DMS79 treated with DMSO at 0.1 percent for 48 hours (cell line): ENCODE results near the gene LMF2.
"Not testable (repeated sequence)": the region's sequence is repeated elsewhere in the genome, so short reads cannot be mapped to it uniquely, and the experiment has no call there.

ENCODE experiments used
- DNase-seq: peaks from one replicate; lab custom pipeline; 2025; lab: John Stamatoyannopoulos, UW

LMF2 gene

DNA sequence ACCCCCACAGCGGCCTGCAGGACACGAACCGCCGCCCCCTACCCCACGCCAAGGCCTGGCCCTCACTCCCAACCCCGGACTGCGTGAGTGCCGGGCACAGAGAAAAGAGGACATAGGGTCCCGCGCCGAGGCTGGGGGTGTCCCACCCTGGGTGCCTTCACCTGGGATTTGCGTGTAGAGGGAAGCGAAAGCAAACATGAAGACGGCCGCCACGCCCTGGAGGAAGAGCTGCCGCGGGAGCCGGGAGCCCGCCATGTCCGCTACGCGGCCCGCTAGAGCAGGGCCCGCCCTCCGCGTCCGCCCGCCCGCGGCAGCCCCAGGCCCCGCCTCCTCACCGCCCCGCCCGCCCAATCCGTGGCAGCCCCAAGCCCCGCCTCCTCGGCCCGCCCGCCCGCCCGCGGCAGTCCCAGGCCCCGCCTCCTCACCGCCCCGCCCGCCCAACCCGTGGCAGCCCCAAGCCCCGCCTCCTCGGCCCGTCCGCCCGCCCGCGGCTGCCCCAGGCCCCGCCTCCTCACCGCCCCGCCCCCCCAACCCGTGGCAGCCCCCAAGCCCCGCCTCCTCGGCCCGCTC is at the start of gene LMF2:
LMF2 (minus strand) TSS at position 282 of the 570 bp plus-strand sequence; CDS start at position 255, 27 bp downstream.
- DNase-seq = peak; percentile 69

- DNase-seq = no peak
These were observed 49.2 kb upstream of the LMF2 start for GRCh38 chr22:50556703-50557102.

GRCh38 chr22:50553310-50553709 is 45.8 kb upstream of the LMF2 start:
- DNase-seq = no peak

- no peak for DNase-seq
These were observed 43.8 kb upstream of the LMF2 start for GRCh38 chr22:50551160-50551752.

GRCh38 chr22:50550395-50550794 is 42.9 kb upstream of the LMF2 start:
- DNase-seq = no peak

DNA sequence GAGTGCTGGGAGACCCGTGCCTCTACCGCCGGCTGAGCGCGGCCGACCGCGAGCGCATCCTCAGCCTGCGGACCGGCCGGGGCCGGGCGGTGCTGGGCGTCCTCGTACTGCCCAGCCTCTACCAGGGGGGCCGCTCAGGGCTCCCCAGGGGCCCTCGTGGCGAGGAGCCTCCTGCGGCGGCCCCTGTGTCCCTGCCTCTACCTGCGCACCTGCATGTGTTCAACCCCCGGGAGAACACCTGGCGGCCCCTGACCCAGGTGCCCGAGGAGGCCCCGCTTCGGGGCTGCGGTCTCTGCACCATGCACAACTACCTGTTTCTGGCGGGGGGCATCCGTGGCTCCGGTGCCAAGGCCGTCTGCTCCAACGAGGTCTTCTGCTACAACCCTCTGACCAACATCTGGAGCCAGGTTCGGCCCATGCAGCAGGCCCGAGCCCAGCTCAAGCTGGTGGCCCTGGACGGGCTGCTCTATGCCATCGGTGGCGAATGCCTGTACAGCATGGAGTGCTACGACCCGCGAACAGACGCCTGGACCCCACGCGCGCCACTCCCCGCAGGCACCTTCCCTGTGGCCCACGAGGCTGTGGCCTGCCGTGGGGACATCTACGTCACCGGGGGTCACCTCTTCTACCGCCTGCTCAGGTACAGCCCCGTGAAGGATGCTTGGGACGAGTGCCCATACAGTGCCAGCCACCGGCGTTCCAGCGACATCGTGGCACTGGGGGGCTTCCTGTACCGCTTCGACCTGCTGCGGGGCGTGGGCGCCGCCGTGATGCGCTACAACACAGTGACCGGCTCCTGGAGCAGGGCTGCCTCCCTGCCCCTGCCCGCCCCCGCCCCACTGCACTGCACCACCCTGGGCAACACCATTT is 41.7 kb upstream of the LMF2 start:
- DNase-seq = no peak

- DNase-seq = no peak
These were observed 40.8 kb upstream of the LMF2 start for GRCh38 chr22:50548040-50548920.

DNA sequence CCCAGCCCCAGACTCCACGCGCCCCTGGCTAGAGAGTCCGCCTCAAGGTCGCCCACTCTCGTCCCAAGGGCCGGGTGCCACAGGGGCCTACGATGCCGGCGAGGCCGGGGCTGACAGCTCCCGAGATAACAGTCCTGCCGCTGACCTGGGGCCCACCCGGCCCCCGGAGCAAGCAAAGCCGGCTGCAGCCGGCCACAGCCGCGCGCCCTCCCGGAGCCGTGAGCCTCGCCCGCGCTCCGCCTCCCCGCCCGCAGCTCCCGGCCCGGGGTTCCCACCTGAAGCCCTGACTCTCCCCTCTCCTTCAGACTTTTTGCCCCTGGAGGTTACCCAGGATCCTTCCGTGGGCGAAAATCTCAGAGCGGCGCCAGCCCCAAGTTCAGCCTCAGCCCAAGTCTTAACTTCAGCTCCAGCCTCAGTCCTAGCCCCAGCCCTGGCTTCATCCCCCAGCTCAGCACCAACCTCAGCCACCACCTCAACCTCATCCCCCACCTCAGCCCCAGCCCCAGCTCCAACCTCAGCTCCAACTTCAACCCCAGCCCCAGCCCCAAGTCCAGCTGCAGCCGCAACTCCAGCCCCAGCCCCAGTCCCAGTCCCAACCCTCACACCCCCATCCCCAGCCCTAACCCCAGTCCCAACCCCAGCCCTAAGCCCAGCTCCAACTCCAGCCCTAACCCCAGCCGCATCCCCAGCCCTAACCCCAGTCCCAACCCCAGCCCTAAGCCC is 39.9 kb upstream of the LMF2 start:
- no peak for DNase-seq

GRCh38 chr22:50546326-50547262 is 39.1 kb upstream of the LMF2 start:
- DNase-seq = no peak

- no peak for DNase-seq
These were observed 38.2 kb upstream of the LMF2 start, which contains the start of gene KLHDC7B for GRCh38 chr22:50545522-50546325. TSS of gene KLHDC7B (plus strand) at chr22:50545899. CDS start at chr22:50546244, 345 bp downstream.

DNA sequence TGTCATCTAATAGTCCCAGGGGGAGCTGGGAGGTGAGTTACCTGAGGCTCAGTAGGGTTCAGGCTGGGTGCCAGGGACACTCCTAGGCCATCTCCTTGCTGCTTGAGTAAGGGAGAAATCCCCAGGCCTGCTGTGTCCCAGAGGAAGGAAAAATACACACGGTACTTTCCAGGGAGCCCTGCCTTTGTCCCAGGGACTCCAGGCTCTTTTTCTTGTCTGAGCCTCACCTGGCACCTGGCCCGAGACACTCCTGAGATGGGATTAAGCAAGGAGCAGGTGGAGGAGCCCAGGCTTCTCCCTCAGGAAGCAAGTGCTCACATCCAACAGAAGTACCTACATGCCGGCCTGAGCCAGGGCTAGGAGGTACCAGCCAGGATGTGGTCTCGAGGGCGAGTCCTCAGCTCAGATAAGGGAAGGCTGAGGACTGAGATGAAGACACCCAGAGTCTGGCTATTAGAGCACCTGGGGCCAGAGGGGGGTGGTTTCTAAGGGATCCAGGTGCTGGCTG is 37.3 kb upstream of the LMF2 start:
- peak; percentile 58 for DNase-seq

GRCh38 chr22:50544078-50544745 is 36.7 kb upstream of the LMF2 start:
- peak; percentile 38 for DNase-seq

GRCh38 chr22:50542416-50542927 is 35.0 kb upstream of the LMF2 start:
- no peak for DNase-seq

DNA sequence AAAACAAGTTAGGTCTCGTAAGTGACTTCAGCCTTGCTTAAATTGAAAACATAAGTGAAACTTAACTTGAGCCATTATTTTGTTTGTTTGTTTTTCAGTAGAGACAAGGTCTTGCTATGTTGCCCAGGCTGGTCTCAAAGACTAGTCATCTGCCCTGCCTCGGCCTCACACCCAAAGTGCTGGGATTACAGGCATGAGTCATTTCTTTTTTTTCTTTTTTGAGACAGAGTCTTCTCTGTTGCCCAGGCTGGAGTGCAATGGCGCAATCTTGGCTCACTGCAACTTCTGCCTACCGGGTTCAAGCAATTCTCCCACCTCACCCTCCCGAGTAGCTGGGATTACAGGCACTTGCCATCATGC is 34.1 kb upstream of the LMF2 start:
- not testable (repeated sequence) for DNase-seq

DNA sequence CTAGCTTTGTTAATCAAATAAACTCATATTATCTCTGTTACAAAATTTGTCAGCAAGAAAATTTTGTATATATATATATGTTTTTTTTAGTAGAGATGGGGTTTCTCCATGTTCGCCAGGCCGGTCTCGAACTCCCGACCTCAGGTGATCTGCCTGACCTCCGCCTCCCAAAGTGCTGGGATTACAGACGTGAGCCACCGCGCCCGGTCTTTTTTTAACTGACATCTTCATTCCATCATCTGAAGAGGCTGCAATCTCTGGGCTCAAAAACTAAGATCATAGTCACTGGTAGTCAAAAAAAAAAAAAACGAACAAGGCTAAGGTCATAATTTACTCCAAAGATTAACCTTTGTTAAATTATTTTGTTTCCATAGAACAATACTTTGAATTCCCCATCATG is 32.9 kb upstream of the LMF2 start:
- DNase-seq = no peak

- DNase-seq = no peak
These were observed 30.3 kb upstream of the LMF2 start for GRCh38 chr22:50537765-50538164.

DNA sequence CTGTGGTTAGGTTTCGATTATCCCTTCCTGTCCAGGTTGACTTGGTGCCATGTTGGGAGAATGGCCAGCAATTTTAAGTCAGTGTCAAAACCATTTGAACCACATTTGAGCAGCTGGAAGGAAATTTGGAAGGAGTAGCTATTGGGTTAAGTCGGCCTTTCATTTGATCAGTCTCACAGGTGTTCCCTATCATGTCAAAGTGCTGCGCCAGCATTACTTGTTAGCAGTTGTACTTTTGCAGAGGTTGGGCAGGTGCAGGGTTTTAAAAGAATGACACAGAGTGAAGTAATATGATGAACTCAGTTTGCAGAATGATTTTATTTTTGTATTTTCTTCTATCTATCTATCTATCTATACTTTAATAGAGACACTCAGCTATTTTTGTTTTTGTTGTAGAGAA is 28.7 kb upstream of the LMF2 start:
- DNase-seq = no peak

DNA sequence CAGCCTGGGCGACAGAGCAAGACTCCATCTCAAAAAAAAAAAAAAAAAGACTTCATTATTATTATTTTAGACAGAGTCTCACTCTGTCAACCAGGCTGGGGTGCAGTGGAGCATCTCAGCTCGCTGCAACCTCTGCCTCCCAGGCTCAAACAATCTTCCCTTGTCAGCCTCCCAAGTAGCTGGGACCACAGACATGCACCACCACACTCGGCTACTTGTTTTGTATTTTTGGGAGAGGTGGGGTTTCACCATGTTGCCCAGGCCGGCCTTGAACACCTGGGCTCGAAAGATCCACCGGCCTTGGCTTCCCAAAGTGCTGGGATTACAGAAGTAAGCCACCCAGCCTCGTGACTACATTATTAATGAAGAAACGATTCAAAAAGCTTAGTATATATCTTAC is 27.6 kb upstream of the LMF2 start:
- DNase-seq = no peak
